ENCODE data around the gene PET100.
A peak's percentile ranks its signal among the peaks of the same experiment; 100 is the strongest.

Gene PET100

DNA sequence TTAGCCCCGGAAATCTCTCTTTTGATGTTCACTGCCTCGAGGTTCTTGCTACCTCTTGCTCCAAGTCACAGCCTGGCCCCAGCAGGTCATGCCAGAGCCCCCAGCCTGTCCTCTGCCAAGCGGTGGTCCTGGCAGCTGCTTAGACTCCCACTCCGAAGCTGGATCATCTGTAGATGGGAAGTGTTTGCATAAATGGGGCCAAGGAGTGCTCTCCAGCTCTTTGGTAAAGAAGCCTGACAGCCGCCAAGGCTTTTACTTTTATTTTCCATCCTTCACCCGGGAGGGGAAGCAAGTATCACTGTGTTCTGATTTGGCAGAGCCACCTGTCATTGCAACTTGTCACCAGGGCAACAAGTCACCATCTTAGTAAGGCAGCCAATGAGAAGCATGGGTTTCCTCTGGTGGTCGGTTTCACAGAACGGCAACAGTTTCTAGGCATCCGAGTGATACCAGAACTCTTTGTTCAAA lies 28.7 kb downstream of the PET100 start:
- DNase-seq (ENCODE audit: low spot score), result peak; percentile 93
- TF ChIP-seq, protein P1, sequence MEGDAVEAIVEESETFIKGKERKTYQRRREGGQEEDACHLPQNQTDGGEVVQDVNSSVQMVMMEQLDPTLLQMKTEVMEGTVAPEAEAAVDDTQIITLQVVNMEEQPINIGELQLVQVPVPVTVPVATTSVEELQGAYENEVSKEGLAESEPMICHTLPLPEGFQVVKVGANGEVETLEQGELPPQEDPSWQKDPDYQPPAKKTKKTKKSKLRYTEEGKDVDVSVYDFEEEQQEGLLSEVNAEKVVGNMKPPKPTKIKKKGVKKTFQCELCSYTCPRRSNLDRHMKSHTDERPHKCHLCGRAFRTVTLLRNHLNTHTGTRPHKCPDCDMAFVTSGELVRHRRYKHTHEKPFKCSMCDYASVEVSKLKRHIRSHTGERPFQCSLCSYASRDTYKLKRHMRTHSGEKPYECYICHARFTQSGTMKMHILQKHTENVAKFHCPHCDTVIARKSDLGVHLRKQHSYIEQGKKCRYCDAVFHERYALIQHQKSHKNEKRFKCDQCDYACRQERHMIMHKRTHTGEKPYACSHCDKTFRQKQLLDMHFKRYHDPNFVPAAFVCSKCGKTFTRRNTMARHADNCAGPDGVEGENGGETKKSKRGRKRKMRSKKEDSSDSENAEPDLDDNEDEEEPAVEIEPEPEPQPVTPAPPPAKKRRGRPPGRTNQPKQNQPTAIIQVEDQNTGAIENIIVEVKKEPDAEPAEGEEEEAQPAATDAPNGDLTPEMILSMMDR (IDR thresholded peaks at IDR 0.05; ENCODE audit: extremely low read depth, missing control alignments), result no peak

DNA sequence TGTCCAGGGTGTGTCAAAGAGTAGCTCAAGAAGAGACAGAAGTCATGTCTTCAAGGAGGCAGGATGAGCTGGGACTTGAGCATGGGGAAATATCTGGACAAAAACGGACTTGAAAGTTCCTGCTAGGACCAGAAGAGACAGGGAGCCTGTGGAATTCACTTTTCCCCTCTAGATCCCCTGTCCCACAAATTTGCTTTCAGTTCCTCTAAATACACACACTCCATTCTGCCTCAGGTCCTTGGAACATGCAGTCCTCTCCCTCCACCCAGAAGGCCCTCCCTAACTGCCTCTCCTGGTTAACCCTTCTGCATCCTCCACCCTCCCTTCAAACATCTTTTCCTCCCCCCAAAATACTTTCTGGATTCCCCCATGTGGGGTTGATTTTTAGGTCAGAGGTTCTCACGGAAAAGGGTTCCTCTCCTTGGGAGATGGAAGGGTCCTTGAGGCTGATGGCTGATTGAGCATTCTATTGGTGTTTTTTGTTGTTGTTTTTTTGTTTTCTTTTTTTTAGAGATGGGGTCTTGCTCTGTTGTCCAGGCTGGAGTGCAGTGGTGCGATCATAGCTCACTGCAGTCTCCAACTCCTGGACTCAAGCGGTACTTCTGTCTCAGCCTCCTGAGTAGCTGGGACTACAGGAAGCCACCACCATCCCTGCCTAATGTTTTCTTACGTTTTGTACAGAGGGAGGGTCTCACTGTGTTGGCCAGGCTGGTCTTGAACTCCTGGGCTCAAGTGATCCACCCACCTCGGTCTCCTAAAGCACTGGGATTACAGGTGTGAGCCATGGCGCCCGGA lies 32.3 kb downstream of the PET100 start:
- no peak for DNase-seq (ENCODE audit: low spot score)
- TF ChIP-seq, protein P1 (IDR thresholded peaks at IDR 0.05; ENCODE audit: extremely low read depth, missing control alignments), result no peak

DNA sequence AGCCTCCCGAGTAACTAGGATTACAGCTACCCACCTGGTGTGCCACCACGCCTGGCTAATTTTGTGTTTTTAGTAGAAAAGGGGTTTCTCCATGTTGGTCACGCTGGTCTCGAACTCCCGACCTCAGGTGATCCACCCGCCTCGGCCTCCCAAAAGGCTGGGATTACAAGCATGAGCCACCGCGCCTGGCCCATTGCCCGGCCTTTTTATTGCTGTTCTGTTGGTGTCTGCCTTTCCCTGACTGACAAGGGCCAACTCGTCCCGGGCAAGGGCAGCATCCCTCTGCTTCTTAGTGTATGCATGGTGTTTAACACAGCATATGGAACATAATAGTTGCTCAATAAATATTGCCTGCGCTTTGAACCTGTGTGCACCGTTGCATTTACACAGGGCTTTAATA lies 33.1 kb downstream of the PET100 start:
- DNase-seq (ENCODE audit: low spot score), result no peak
- TF ChIP-seq, protein P1 (IDR thresholded peaks at IDR 0.05; ENCODE audit: extremely low read depth, missing control alignments), result no peak

DNA sequence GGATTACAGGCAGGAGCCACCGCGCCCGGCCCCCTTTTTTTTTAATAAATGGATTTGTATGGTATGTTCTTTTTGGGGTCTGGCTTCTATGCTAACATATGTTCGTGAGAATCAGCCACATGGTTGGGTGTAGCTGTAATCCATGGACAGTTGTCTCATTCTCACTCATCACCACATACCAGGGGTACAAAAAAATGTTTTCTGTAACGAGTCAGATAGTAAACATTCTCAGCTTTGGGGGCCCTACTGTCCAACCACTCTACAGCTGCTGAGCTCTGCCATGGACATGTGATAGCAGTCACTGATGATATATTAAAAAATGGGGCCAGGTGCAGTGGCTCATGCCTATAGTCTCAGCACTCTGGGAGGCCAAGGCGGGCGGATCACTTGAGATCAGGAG lies 34.1 kb downstream of the PET100 start:
- no peak for DNase-seq (ENCODE audit: low spot score)
- TF ChIP-seq, protein P1 (IDR thresholded peaks at IDR 0.05; ENCODE audit: extremely low read depth, missing control alignments), result no peak

DNA sequence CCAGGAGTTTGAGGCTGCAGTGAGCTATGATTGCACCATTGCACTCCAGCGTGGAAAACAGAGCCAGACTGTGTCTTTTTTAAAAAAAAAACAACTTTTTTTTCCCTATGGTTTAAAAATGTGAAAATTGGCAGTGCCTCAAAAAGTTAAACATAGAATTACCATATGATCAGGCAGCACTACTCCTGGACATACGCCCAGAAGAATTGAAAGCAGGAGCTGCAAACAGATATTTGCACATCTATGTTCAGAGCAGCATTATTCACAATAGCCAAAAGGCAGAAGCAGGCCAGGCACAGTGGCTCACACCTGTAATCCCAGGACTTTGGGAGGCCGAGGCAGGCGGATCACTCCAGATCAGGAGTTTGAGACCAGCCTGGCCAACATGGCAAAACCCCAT lies 35.5 kb downstream of the PET100 start:
- no peak for DNase-seq (ENCODE audit: low spot score)
- TF ChIP-seq, protein P1 (IDR thresholded peaks at IDR 0.05; ENCODE audit: extremely low read depth, missing control alignments), result no peak

DNA sequence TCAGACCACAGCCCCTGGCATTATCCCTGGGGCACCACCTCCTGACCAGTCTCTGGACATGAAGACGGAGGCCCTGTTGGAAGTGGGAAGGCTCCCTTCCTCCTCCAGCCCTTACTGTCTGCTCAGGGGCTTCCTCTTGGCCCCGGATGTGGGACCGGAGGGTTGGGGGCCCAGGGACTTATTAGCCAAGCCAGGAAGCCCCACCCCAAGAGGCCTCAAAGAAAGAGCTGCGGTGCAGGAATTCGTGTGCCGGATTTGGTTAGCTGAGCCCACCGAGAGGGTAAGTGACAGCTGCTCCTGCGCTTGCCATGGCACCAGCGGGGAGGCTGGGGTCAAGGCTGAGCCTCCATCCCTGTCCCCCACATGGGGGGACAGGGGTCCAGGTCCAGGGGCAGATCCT lies 39.2 kb downstream of the PET100 start, which contains the start of gene RETN:
Gene RETN, plus strand, starts transcription at position 208 of the 400 bp plus-strand sequence. CDS start 278 bp downstream, outside the sequence.
- no peak for DNase-seq (ENCODE audit: low spot score)
- TF ChIP-seq, protein P1 (IDR thresholded peaks at IDR 0.05; ENCODE audit: extremely low read depth, missing control alignments), result no peak

DNA sequence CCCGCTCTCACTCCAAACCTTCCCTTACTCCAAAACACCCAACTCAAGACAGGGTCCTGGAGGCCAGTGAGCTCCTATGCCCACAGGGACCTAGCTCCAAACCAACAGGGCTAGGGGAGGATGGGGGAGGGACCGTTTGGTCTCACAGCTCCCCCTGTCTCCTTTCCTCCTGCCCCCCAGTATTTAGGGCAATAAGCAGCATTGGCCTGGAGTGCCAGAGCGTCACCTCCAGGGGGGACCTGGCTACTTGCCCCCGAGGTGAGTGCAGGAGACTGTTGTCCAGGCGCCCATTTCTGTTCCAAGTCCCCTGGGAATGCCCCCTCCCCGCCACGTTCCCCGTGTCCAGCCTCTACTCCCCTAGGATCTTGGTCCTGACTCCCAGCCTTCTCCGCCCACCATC lies 40.0 kb downstream of the PET100 start:
- TF ChIP-seq, protein P1 (IDR thresholded peaks at IDR 0.05; ENCODE audit: extremely low read depth, missing control alignments), result no peak
- DNase-seq (ENCODE audit: low spot score), result no peak

All from GM20000 (cell line).